ENCODE results near the gene MAP3K2.

Gene MAP3K2

GRCh38 chr2:127310980-127311379 is 76.8 kb downstream of the MAP3K2 start:
- Histone ChIP-seq H3K4me3 (ENCODE audit: low read length) (no peak overlapping the region), H3K9me2 (replicated peaks; ENCODE audit: control insufficient read depth, low read length) (no peaks in the 10 kb centered on the region), H4K20me1 (ENCODE audit: control insufficient read depth, insufficient read depth, low read depth, low read length) (no peaks in the 10 kb centered on the region), H3F3A (ENCODE audit: control insufficient read depth, insufficient read depth) (no peaks in the 10 kb centered on the region), H3K27me3 (ENCODE audit: control insufficient read depth, low read length) (no peaks in the 10 kb centered on the region), H3K36me3 (ENCODE audit: control insufficient read depth, low read length) (peaks cover 67% of the 10 kb centered on the region), H3K4me2 (ENCODE audit: low read length) (no peak overlapping the region), H3K27ac (ENCODE audit: low read depth, low read length) (no peak overlapping the region), H3K4me1 (ENCODE audit: control insufficient read depth, low read length) (peaks cover 31% of the 10 kb centered on the region), H3K9me3 (ENCODE audit: control insufficient read depth, insufficient read depth, low read length) (no peaks in the 10 kb centered on the region), H3K79me2 (ENCODE audit: control insufficient read depth, low read length) (no peaks in the 10 kb centered on the region)
- TF ChIP-seq, protein P1, sequence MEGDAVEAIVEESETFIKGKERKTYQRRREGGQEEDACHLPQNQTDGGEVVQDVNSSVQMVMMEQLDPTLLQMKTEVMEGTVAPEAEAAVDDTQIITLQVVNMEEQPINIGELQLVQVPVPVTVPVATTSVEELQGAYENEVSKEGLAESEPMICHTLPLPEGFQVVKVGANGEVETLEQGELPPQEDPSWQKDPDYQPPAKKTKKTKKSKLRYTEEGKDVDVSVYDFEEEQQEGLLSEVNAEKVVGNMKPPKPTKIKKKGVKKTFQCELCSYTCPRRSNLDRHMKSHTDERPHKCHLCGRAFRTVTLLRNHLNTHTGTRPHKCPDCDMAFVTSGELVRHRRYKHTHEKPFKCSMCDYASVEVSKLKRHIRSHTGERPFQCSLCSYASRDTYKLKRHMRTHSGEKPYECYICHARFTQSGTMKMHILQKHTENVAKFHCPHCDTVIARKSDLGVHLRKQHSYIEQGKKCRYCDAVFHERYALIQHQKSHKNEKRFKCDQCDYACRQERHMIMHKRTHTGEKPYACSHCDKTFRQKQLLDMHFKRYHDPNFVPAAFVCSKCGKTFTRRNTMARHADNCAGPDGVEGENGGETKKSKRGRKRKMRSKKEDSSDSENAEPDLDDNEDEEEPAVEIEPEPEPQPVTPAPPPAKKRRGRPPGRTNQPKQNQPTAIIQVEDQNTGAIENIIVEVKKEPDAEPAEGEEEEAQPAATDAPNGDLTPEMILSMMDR (IDR thresholded peaks at IDR 0.05; ENCODE audit: low read depth, low read length, poor library complexity, severe bottlenecking) = no peak
- TF ChIP-seq EZH2phosphoT487 (IDR thresholded peaks at IDR 0.05; ENCODE audit: borderline replicate concordance, low read length) = no peak

DNA sequence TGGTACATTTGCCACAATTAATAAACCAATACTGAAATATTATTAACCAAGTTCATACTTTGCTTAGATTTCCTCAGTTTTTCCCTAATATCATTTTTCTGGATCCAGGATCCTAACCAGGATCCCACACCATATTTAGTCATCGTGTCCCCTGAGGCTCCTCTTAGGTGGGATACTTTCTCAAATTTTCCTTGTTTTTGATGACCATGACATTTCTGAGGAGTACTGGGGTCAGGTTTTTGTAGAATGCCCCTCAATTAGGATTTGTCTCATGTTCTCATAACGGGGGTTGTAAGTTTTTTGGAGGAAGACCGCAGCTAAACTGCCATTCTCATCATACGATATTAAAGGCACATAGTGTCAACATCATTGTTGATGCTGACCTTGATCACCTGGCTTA is 78.3 kb downstream of the MAP3K2 start:
- Histone ChIP-seq H3K4me1 (ENCODE audit: control insufficient read depth, low read length) (peaks cover 28% of the 10 kb centered on the region), H3K4me2 (ENCODE audit: low read length) (no peak overlapping the region), H3K79me2 (ENCODE audit: control insufficient read depth, low read length) (no peaks in the 10 kb centered on the region), H3F3A (ENCODE audit: control insufficient read depth, insufficient read depth) (0 out of 2 replicates have a peak, but pooled peaks cover 1% of the 10 kb centered on the region), H3K9me3 (ENCODE audit: control insufficient read depth, insufficient read depth, low read length) (no peaks in the 10 kb centered on the region), H3K9me2 (replicated peaks; ENCODE audit: control insufficient read depth, low read length) (no peaks in the 10 kb centered on the region), H3K36me3 (ENCODE audit: control insufficient read depth, low read length) (peaks cover 61% of the 10 kb centered on the region), H3K27ac (ENCODE audit: low read depth, low read length) (no peak overlapping the region), H3K4me3 (ENCODE audit: low read length) (no peak overlapping the region), H3K27me3 (ENCODE audit: control insufficient read depth, low read length) (no peaks in the 10 kb centered on the region), H4K20me1 (ENCODE audit: control insufficient read depth, insufficient read depth, low read depth, low read length) (no peaks in the 10 kb centered on the region)
- no peak for TF ChIP-seq EZH2phosphoT487 (IDR thresholded peaks at IDR 0.05; ENCODE audit: borderline replicate concordance, low read length)
- TF ChIP-seq, protein P1 (IDR thresholded peaks at IDR 0.05; ENCODE audit: low read depth, low read length, poor library complexity, severe bottlenecking) = no peak

DNA sequence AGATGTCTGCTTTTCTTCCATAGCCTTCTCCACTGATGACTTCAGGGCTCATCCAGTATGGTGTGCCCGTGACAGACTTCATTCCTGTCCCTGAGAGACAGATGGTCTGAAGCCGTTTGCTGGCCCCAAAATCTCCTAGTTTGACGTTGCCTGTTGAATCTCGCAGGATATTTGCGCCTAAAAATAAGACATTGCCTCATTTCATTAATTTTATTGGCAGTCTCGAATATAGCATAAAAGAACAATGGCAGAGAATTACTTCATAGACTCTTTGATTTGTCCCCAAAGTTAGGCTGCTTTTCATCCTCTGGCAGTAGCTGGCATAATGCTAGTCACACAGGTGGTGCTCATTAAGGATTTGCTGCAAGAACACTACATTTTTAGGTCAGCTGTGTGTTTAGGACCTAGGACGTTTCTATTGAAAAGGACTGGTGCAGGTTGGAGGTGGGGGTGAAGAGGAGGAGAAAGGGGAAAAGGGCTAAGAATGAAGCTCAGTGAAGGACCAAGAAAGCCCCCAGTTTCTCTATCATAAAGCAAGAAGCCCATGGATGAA is 79.1 kb downstream of the MAP3K2 start:
- Histone ChIP-seq H3K9me3 (ENCODE audit: control insufficient read depth, insufficient read depth, low read length) (no peaks in the 10 kb centered on the region), H3K27me3 (ENCODE audit: control insufficient read depth, low read length) (no peaks in the 10 kb centered on the region), H4K20me1 (ENCODE audit: control insufficient read depth, insufficient read depth, low read depth, low read length) (no peaks in the 10 kb centered on the region), H3K4me2 (ENCODE audit: low read length) (no peak overlapping the region), H3K4me3 (ENCODE audit: low read length) (no peak overlapping the region), H3K36me3 (ENCODE audit: control insufficient read depth, low read length) (peaks cover 53% of the 10 kb centered on the region), H3K79me2 (ENCODE audit: control insufficient read depth, low read length) (no peaks in the 10 kb centered on the region), H3F3A (ENCODE audit: control insufficient read depth, insufficient read depth) (0 out of 2 replicates have a peak, but pooled peaks cover 3% of the 10 kb centered on the region), H3K9me2 (replicated peaks; ENCODE audit: control insufficient read depth, low read length) (no peaks in the 10 kb centered on the region), H3K27ac (ENCODE audit: low read depth, low read length) (no peak overlapping the region), H3K4me1 (ENCODE audit: control insufficient read depth, low read length) (peaks cover 20% of the 10 kb centered on the region)
- TF ChIP-seq, protein P1 (IDR thresholded peaks at IDR 0.05; ENCODE audit: low read depth, low read length, poor library complexity, severe bottlenecking) = no peak
- TF ChIP-seq EZH2phosphoT487 (IDR thresholded peaks at IDR 0.05; ENCODE audit: borderline replicate concordance, low read length) = no peak
